Breast epithelium (tissue), 3 donors: ENCODE measurements around the gene POFUT2.

Experiments used
- CTCF ChIP-seq, 3 donors: fragments of 450-650 bp; IDR thresholded peaks; one replicate each; pipeline ENCODE4 v1.5.1; 2016 to 2017; ENCODE audit warnings: antibody characterized with exemption in 3 of 3, mild to moderate bottlenecking in 3 of 3, moderate library complexity in 3 of 3
- POLR2A ChIP-seq: fragments of 450-650 bp; IDR thresholded peaks from one replicate; pipeline ENCODE4 v1.6.1; 2016; ENCODE audit warnings: antibody characterized with exemption, mild to moderate bottlenecking, moderate library complexity
- POLR2AphosphoS5 ChIP-seq, 3 donors: sonication (generic); formaldehyde crosslinking; IDR thresholded peaks; one replicate each; pipeline ENCODE4 v1.6.1; 2017; ENCODE audit warnings: antibody characterized with exemption in 3 of 3

DNA sequence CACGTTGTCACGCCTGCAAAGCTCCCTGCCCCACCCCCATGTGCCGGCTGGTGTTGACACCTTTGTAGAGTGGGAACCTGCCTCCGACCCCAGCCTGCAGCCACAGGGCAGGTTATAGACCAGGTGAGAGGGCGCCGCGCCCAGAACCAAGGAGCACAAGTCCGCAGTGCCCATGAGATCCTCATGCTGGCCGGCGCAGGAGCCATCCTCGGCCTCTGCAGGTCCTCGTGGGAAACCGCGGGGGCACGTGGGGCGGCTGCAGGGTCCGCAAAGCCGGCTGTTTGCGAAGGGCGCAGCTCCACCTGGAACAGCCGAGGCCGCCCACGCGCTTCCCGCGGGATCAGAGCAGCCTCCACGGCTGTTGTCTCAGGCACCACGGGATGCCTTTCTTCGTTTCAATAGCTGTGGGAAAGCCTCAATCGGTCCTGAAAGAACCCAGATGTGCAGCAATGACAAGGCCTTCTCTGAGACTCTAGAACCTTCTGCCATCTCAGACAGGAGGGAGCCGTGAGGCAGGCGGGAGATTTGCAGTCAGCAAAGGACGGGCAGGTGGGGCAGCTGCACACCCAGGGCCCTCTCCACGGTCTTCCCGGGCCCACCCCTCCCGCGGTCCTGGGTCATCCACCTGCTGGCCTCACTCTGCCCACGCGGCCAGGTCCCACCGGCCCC lies 29.9 kb downstream of the POFUT2 start:
- no peak for TF ChIP-seq POLR2AphosphoS5 (IDR thresholded peaks at IDR 0.05)
- no peak for TF ChIP-seq POLR2A
- no peak for TF ChIP-seq CTCF (IDR thresholded peaks at IDR 0.05)
